HEK293 (cell line): ENCODE data around the gene SLX4.

Experiments
- KLF9 ChIP-seq: fragments of 450-650 bp; formaldehyde crosslinking; IDR thresholded peaks from 2 replicates; pipeline ENCODE4 v1.5.1; 2016; ENCODE audit warnings: missing biosample characterization, missing genetic modification characterization, low read depth
- SP7 ChIP-seq: fragments of 450-650 bp; formaldehyde crosslinking; IDR thresholded peaks from 2 replicates; pipeline ENCODE4 v1.5.1; 2016; ENCODE audit warnings: missing biosample characterization, missing genetic modification characterization
- ZBTB1 ChIP-seq: fragments of 450-650 bp; formaldehyde crosslinking; IDR thresholded peaks from 2 replicates; pipeline ENCODE4 v1.5.1; 2016; ENCODE audit warnings: missing biosample characterization, missing genetic modification characterization
- ZFP3 ChIP-seq: fragments of 450-650 bp; formaldehyde crosslinking; IDR thresholded peaks from 2 replicates; pipeline ENCODE4 v1.5.1; 2016; ENCODE audit warnings: low read depth, missing biosample characterization, missing genetic modification characterization
- ZIC2 ChIP-seq: fragments of 450-650 bp; formaldehyde crosslinking; IDR thresholded peaks from 2 replicates; pipeline ENCODE4 v1.5.1; 2016; ENCODE audit warnings: missing biosample characterization, missing genetic modification characterization
- ZNF133 ChIP-seq: fragments of 450-650 bp; formaldehyde crosslinking; IDR thresholded peaks from 2 replicates; pipeline ENCODE4 v1.5.1; 2016; ENCODE audit warnings: missing biosample characterization, missing genetic modification characterization
- ZNF174 ChIP-seq: fragments of 450-650 bp; formaldehyde crosslinking; IDR thresholded peaks from 2 replicates; pipeline ENCODE4 v1.5.0; 2017; ENCODE audit warnings: missing biosample characterization, mild to moderate bottlenecking, missing genetic modification characterization
- ZNF19 ChIP-seq: fragments of 450-650 bp; formaldehyde crosslinking; IDR thresholded peaks from 2 replicates; pipeline ENCODE4; 2016; ENCODE audit warnings: missing biosample characterization, missing genetic modification characterization, low read depth
- ZNF23 ChIP-seq: fragments of 450-650 bp; formaldehyde crosslinking; IDR thresholded peaks from 2 replicates; pipeline ENCODE4 v1.5.1; 2016; ENCODE audit warnings: missing biosample characterization, missing genetic modification characterization, borderline replicate concordance
- ZNF292 ChIP-seq: fragments of 450-650 bp; formaldehyde crosslinking; IDR thresholded peaks from 2 replicates; pipeline ENCODE4 v1.5.1; 2016; ENCODE audit warnings: low read depth, missing biosample characterization, missing genetic modification characterization, borderline replicate concordance
- ZNF302 ChIP-seq: fragments of 450-650 bp; formaldehyde crosslinking; IDR thresholded peaks from 2 replicates; pipeline ENCODE4 v1.5.1; 2016; ENCODE audit warnings: missing biosample characterization, missing genetic modification characterization, low read depth
- ZNF311 ChIP-seq: fragments of 450-650 bp; formaldehyde crosslinking; IDR thresholded peaks from 2 replicates; pipeline ENCODE4 v1.5.1; 2017; ENCODE audit warnings: missing biosample characterization, missing genetic modification characterization, borderline replicate concordance
- ZNF416 ChIP-seq: fragments of 450-650 bp; formaldehyde crosslinking; IDR thresholded peaks from 2 replicates; pipeline ENCODE4 v1.5.1; 2016; ENCODE audit warnings: missing biosample characterization, missing genetic modification characterization
- ZNF501 ChIP-seq: fragments of 450-650 bp; formaldehyde crosslinking; IDR thresholded peaks from 2 replicates; pipeline ENCODE4 v1.5.1; 2016; ENCODE audit warnings: missing biosample characterization, missing genetic modification characterization
- ZNF548 ChIP-seq: fragments of 450-650 bp; formaldehyde crosslinking; IDR thresholded peaks from 2 replicates; pipeline ENCODE4 v1.5.1; 2016; ENCODE audit warnings: missing biosample characterization, missing genetic modification characterization
- ZNF561 ChIP-seq: fragments of 450-650 bp; IDR thresholded peaks from 2 replicates; pipeline ENCODE4 v1.5.1; 2018; ENCODE audit warnings: missing biosample characterization, missing genetic modification characterization, borderline replicate concordance
- ZNF585B ChIP-seq: fragments of 450-650 bp; formaldehyde crosslinking; IDR thresholded peaks from 2 replicates; pipeline ENCODE4 v1.5.1; 2016; ENCODE audit warnings: missing biosample characterization, missing genetic modification characterization
- ZNF623 ChIP-seq: fragments of 450-650 bp; formaldehyde crosslinking; IDR thresholded peaks from 2 replicates; pipeline ENCODE4 v1.5.1; 2016; ENCODE audit warnings: missing biosample characterization, missing genetic modification characterization
- ZNF660 ChIP-seq: fragments of 450-650 bp; IDR thresholded peaks from 2 replicates; pipeline ENCODE4 v1.5.1; 2018; ENCODE audit warnings: missing biosample characterization, mild to moderate bottlenecking, missing genetic modification characterization
- ZNF670 ChIP-seq: fragments of 450-650 bp; formaldehyde crosslinking; IDR thresholded peaks from 2 replicates; pipeline ENCODE4 v1.5.1; 2016; ENCODE audit warnings: missing biosample characterization, missing genetic modification characterization, low read depth
- ZNF777 ChIP-seq: fragments of 450-650 bp; formaldehyde crosslinking; IDR thresholded peaks from 2 replicates; pipeline ENCODE4 v1.5.1; 2017; ENCODE audit warnings: missing biosample characterization, missing genetic modification characterization, borderline replicate concordance
- ZNF785 ChIP-seq: fragments of 450-650 bp; formaldehyde crosslinking; IDR thresholded peaks from 2 replicates; pipeline ENCODE4 v1.5.1; 2016; ENCODE audit warnings: missing biosample characterization, missing genetic modification characterization
- ZSCAN23 ChIP-seq: fragments of 450-650 bp; formaldehyde crosslinking; IDR thresholded peaks from 2 replicates; pipeline ENCODE4 v1.5.1; 2016; ENCODE audit warnings: missing biosample characterization, missing genetic modification characterization
- ZXDB ChIP-seq: fragments of 450-650 bp; formaldehyde crosslinking; IDR thresholded peaks from 2 replicates; pipeline ENCODE4 v1.5.1; 2016; ENCODE audit warnings: missing biosample characterization, missing genetic modification characterization
- TF ChIP-seq, protein P1 (sequence below): fragments of 450-650 bp; formaldehyde crosslinking; IDR thresholded peaks from 2 replicates; pipeline ENCODE4 v1.5.1; 2016; ENCODE audit warnings: missing biosample characterization, missing genetic modification characterization, low read depth
- TF ChIP-seq, protein P2 (sequence below): fragments of 450-650 bp; formaldehyde crosslinking; IDR thresholded peaks from 2 replicates; pipeline ENCODE4 v1.5.1; 2016; ENCODE audit warnings: missing biosample characterization, missing genetic modification characterization
- TF ChIP-seq, protein P3 (sequence below): fragments of 450-650 bp; formaldehyde crosslinking; IDR thresholded peaks from 2 replicates; pipeline ENCODE4 v1.5.1; 2017; ENCODE audit warnings: missing biosample characterization, missing genetic modification characterization
- TF ChIP-seq, protein P4 (sequence below): fragments of 450-650 bp; formaldehyde crosslinking; IDR thresholded peaks from 2 replicates; pipeline ENCODE4 v1.5.1; 2016; ENCODE audit warnings: missing biosample characterization, missing genetic modification characterization
- TF ChIP-seq, protein P5 (sequence below): fragments of 450-650 bp; formaldehyde crosslinking; IDR thresholded peaks from 2 replicates; pipeline ENCODE4 v1.5.1; 2016; ENCODE audit warnings: missing biosample characterization, missing genetic modification characterization
- TF ChIP-seq, protein P6 (sequence below): fragments of 450-650 bp; formaldehyde crosslinking; IDR thresholded peaks from 2 replicates; pipeline ENCODE4 v1.5.1; 2016; ENCODE audit warnings: missing biosample characterization, missing genetic modification characterization

The SLX4 gene

DNA sequence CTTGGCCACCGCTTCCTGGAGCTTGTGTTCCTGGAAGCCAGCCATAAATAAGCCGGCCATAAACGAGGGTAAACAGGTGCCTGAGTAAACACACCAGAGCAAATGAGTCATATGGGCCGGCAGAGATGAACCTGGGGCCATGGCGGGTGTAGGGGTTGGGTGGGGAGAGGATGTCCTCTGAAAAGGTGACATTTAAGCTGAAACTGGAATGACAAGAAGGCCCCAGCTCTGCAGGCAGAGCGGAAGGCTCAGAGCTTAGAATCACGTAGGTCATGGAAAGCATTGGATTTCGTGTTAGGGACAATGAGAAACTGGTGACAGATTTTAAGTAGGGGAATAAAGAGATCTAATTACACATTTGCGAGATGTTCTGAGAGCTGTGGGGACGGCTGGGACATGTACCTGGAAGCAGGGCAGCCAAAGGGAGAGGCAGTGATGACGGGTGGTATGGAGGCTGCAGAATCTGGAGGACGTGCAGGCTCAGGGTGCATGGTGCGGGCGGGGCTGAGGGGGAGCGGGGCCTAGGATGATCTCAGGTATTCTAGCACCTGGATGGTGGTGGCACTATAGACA is 35.0 kb upstream of the SLX4 start (continued):
- TF ChIP-seq, protein P1, sequence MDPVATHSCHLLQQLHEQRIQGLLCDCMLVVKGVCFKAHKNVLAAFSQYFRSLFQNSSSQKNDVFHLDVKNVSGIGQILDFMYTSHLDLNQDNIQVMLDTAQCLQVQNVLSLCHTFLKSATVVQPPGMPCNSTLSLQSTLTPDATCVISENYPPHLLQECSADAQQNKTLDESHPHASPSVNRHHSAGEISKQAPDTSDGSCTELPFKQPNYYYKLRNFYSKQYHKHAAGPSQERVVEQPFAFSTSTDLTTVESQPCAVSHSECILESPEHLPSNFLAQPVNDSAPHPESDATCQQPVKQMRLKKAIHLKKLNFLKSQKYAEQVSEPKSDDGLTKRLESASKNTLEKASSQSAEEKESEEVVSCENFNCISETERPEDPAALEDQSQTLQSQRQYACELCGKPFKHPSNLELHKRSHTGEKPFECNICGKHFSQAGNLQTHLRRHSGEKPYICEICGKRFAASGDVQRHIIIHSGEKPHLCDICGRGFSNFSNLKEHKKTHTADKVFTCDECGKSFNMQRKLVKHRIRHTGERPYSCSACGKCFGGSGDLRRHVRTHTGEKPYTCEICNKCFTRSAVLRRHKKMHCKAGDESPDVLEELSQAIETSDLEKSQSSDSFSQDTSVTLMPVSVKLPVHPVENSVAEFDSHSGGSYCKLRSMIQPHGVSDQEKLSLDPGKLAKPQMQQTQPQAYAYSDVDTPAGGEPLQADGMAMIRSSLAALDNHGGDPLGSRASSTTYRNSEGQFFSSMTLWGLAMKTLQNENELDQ (tag by site-specific recombination), result no peak
- no peak for TF ChIP-seq ZNF623 (tag by site-specific recombination)
- no peak for TF ChIP-seq ZBTB1 (tag by site-specific recombination)
- TF ChIP-seq, protein P2, sequence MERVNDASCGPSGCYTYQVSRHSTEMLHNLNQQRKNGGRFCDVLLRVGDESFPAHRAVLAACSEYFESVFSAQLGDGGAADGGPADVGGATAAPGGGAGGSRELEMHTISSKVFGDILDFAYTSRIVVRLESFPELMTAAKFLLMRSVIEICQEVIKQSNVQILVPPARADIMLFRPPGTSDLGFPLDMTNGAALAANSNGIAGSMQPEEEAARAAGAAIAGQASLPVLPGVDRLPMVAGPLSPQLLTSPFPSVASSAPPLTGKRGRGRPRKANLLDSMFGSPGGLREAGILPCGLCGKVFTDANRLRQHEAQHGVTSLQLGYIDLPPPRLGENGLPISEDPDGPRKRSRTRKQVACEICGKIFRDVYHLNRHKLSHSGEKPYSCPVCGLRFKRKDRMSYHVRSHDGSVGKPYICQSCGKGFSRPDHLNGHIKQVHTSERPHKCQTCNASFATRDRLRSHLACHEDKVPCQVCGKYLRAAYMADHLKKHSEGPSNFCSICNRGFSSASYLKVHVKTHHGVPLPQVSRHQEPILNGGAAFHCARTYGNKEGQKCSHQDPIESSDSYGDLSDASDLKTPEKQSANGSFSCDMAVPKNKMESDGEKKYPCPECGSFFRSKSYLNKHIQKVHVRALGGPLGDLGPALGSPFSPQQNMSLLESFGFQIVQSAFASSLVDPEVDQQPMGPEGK (tag by site-specific recombination), result peak; percentile 86
- no peak for TF ChIP-seq ZNF585B (tag by site-specific recombination)
- TF ChIP-seq ZNF660, result no peak
- no peak for TF ChIP-seq KLF9
- no peak for TF ChIP-seq ZNF292
- no peak for TF ChIP-seq ZNF311 (tag by site-specific recombination)
- TF ChIP-seq ZNF561 (tag by site-specific recombination), result no peak
- TF ChIP-seq, protein P3, sequence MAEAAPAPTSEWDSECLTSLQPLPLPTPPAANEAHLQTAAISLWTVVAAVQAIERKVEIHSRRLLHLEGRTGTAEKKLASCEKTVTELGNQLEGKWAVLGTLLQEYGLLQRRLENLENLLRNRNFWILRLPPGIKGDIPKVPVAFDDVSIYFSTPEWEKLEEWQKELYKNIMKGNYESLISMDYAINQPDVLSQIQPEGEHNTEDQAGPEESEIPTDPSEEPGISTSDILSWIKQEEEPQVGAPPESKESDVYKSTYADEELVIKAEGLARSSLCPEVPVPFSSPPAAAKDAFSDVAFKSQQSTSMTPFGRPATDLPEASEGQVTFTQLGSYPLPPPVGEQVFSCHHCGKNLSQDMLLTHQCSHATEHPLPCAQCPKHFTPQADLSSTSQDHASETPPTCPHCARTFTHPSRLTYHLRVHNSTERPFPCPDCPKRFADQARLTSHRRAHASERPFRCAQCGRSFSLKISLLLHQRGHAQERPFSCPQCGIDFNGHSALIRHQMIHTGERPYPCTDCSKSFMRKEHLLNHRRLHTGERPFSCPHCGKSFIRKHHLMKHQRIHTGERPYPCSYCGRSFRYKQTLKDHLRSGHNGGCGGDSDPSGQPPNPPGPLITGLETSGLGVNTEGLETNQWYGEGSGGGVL (tag by site-specific recombination), result 0 out of 2 replicates have a peak, but pooled peaks have one; percentile 20
- TF ChIP-seq ZNF174, result no peak
- no peak for TF ChIP-seq ZSCAN23 (tag by site-specific recombination)
- TF ChIP-seq, protein P4, sequence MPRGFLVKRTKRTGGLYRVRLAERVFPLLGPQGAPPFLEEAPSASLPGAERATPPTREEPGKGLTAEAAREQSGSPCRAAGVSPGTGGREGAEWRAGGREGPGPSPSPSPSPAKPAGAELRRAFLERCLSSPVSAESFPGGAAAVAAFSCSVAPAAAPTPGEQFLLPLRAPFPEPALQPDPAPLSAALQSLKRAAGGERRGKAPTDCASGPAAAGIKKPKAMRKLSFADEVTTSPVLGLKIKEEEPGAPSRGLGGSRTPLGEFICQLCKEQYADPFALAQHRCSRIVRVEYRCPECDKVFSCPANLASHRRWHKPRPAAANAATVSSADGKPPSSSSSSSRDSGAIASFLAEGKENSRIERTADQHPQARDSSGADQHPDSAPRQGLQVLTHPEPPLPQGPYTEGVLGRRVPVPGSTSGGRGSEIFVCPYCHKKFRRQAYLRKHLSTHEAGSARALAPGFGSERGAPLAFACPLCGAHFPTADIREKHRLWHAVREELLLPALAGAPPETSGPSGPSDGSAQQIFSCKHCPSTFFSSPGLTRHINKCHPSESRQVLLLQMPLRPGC, result no peak
- TF ChIP-seq, protein P5, sequence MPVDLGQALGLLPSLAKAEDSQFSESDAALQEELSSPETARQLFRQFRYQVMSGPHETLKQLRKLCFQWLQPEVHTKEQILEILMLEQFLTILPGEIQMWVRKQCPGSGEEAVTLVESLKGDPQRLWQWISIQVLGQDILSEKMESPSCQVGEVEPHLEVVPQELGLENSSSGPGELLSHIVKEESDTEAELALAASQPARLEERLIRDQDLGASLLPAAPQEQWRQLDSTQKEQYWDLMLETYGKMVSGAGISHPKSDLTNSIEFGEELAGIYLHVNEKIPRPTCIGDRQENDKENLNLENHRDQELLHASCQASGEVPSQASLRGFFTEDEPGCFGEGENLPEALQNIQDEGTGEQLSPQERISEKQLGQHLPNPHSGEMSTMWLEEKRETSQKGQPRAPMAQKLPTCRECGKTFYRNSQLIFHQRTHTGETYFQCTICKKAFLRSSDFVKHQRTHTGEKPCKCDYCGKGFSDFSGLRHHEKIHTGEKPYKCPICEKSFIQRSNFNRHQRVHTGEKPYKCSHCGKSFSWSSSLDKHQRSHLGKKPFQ, result no peak
- no peak for TF ChIP-seq ZNF416 (tag by site-specific recombination)
- TF ChIP-seq, protein P6, sequence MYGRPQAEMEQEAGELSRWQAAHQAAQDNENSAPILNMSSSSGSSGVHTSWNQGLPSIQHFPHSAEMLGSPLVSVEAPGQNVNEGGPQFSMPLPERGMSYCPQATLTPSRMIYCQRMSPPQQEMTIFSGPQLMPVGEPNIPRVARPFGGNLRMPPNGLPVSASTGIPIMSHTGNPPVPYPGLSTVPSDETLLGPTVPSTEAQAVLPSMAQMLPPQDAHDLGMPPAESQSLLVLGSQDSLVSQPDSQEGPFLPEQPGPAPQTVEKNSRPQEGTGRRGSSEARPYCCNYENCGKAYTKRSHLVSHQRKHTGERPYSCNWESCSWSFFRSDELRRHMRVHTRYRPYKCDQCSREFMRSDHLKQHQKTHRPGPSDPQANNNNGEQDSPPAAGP (tag by site-specific recombination), result no peak
- no peak for TF ChIP-seq ZNF133 (tag by site-specific recombination)
- no peak for TF ChIP-seq ZNF501 (tag by site-specific recombination)
- TF ChIP-seq ZFP3, result no peak
- TF ChIP-seq ZNF670 (tag by site-specific recombination), result no peak
- TF ChIP-seq ZXDB (tag by site-specific recombination), result no peak
- no peak for TF ChIP-seq ZIC2 (tag by site-specific recombination)
- no peak for TF ChIP-seq ZNF777
- TF ChIP-seq ZNF785 (tag by site-specific recombination), result no peak
- TF ChIP-seq SP7, result peak; percentile 76
- no peak for TF ChIP-seq ZNF23
- TF ChIP-seq ZNF19, result no peak
- no peak for TF ChIP-seq ZNF302 (tag by site-specific recombination)
- no peak for TF ChIP-seq ZNF548 (tag by site-specific recombination)
